GM18519 (cell line): ENCODE measurements around the gene SAMD5.

Experiments used
- ATAC-seq: cut with Tn5 transposase; IDR thresholded peaks from one replicate; pipeline ENCODE4 v1.9.1; 2021; ENCODE audit warnings: mild to moderate bottlenecking, moderate library complexity; ENCODE audit not compliant: unreplicated experiment, low FRiP score

The SAMD5 gene

DNA sequence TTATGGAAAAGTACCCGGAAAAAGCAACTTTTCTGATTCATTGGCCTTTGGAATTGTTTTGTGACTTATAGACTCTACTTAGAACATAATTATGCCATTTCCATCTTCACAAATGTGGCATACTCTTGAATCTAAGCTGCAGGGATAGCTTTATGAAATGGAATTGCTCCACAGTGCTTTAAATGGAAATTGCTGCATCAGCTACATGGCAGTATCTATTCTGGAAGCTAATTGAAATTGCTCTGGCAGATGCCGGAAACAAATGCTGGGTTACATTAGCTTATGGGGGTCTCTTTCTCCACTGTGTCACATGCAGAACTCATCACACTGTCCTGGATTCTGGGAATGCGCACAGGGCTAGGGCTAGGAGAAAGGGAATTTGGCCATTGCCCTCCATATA, 108.9 kb downstream of the SAMD5 start:
- no peak for ATAC-seq

DNA sequence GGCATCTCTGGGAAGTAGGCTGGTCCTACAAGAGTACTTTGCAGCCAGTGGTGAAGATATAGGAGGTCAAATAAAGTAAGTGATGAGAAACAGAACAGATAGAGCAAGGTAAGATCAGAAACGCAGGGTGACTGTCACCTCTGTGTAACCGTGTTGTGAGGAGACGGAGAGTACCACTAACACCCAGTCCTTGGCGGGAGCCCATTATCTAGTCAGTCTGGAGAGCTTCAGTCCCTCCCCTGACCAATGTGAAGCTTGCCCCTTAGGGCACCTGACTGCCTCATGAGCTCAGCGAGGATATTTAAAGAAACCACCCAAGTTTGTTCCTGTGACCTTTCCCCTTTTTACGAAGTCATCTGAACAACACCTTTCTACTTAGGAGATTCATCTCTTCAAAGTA, 110.0 kb downstream of the SAMD5 start:
- no peak for ATAC-seq

DNA sequence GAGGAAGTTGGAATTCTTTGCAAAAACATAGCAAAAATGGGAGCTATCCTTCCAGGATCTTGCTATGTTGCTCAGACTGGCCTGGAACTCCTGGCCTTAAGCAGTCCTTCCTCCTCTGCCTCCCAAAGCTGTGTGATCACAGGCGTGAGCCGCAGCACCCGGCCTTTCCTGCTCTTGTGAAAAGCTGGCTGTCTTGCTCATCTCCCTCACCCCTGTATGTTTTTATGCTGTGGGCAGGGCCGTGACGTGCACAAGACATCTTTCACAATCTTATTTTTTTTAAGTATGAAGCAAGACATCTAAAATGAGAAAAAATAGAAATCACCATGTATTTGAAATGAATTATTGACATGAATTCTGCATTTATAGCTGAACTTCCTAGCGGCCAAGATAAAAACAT, 110.4 kb downstream of the SAMD5 start:
- no peak for ATAC-seq
